HG02970 (cell line): Measurements from ENCODE around the gene PHEX.

Source experiments
- ATAC-seq: cut with Tn5 transposase; IDR thresholded peaks from one replicate; pipeline ENCODE4 v1.9.1; 2021; ENCODE audit warnings: mild to moderate bottlenecking, moderate library complexity, moderate number of reproducible peaks; ENCODE audit not compliant: unreplicated experiment, low FRiP score

The PHEX gene

GRCh38 chrX:22141047-22141730, 109.1 kb downstream of the PHEX start:
- ATAC-seq: no peak

- no peak for ATAC-seq
Observed at GRCh38 chrX:22147214-22147613, 115.1 kb downstream of the PHEX start.

GRCh38 chrX:22147942-22148341, 115.8 kb downstream of the PHEX start:
- ATAC-seq: no peak

GRCh38 chrX:22148565-22148964, 116.4 kb downstream of the PHEX start:
- no peak for ATAC-seq

GRCh38 chrX:22150371-22150770, 118.2 kb downstream of the PHEX start:
- ATAC-seq: no peak

- ATAC-seq: no peak
Observed at GRCh38 chrX:22155126-22155525, 123.0 kb downstream of the PHEX start.

GRCh38 chrX:22159071-22159470, 126.9 kb downstream of the PHEX start:
- no peak for ATAC-seq

GRCh38 chrX:22163326-22163725, 131.2 kb downstream of the PHEX start:
- no peak for ATAC-seq

GRCh38 chrX:22164770-22165388, 132.8 kb downstream of the PHEX start:
- ATAC-seq: no peak

- ATAC-seq: no peak
Observed at GRCh38 chrX:22165732-22166457, 133.8 kb downstream of the PHEX start.

- ATAC-seq: no peak
Observed at GRCh38 chrX:22171287-22172060, 139.3 kb downstream of the PHEX start.

GRCh38 chrX:22173966-22174365, 141.8 kb downstream of the PHEX start:
- no peak for ATAC-seq

GRCh38 chrX:22177950-22178515, 145.9 kb downstream of the PHEX start:
- no peak for ATAC-seq

GRCh38 chrX:22184096-22184495, 152.0 kb downstream of the PHEX start:
- ATAC-seq: no peak

GRCh38 chrX:22186165-22186564, 154.0 kb downstream of the PHEX start:
- no peak for ATAC-seq

GRCh38 chrX:22192419-22193060, 160.4 kb downstream of the PHEX start:
- peak; percentile 96 for ATAC-seq

- no peak for ATAC-seq
Observed at GRCh38 chrX:22193851-22194659, 161.9 kb downstream of the PHEX start.

- no peak for ATAC-seq
Observed at GRCh38 chrX:22194660-22194945, 162.5 kb downstream of the PHEX start.

- no peak for ATAC-seq
Observed at GRCh38 chrX:22196149-22196548, 164.0 kb downstream of the PHEX start.

GRCh38 chrX:22202251-22202650, 170.1 kb downstream of the PHEX start:
- ATAC-seq: no peak
